Activated CD8-positive, alpha-beta memory T cell treated with anti-CD3 and anti-CD28 coated beads for 36 hours (primary cell): Measurements from ENCODE around the gene ZNF562. TPM values are rescaled to one million over a fixed set of nuclear protein-coding genes. Genes with fewer than 3 reads are reported as not detected.
"Not testable (repeated sequence)": the region's sequence is repeated elsewhere in the genome, so short reads cannot be mapped to it uniquely, and the experiment has no call there.

Source experiments
- CTCF ChIA-PET: fragments of 350-600 bp; sonication (Branson Sonifier 250); formaldehyde crosslinking; loops from one replicate; lab custom pipeline; 2021; ENCODE audit warnings: antibody characterized with exemption; lab: Charles Lee
- POLR2A ChIA-PET: fragments of 350-600 bp; sonication (Branson Sonifier 250); formaldehyde crosslinking; loops from one replicate; lab custom pipeline; 2021; ENCODE audit warnings: antibody characterized with exemption; lab: Charles Lee
- total RNA-seq, 2 experiments: library from RNA; stranded (reverse); gene quantifications; one replicate each; pipeline ENCODE4 v1.2.3, GENCODE V29; 2021

Gene ZNF562
- total RNA-seq = 10 to 100 TPM; 45.0 to 47.6 TPM

- CTCF ChIA-PET = no interaction called here
- POLR2A ChIA-PET = no interaction called here
Observed at GRCh38 chr19:9674663-9675357, at the start of gene ZNF562. Gene ZNF562 (minus strand): TSS chr19:9675100. CDS start chr19:9660744, 14,356 bp downstream.

GRCh38 chr19:9724157-9724556 is 49.3 kb upstream of the ZNF562 start:
- CTCF ChIA-PET = no interaction called here
- POLR2A ChIA-PET = no interaction called here

- CTCF ChIA-PET = interaction anchor here (0.6 kb wide), 1 partner anchor 47 kb away, joined by 3 read pairs; no protein-coding TSS in a partner anchor
- POLR2A ChIA-PET = no interaction called here
Observed at GRCh38 chr19:9721861-9722260, 47.0 kb upstream of the ZNF562 start.

- CTCF ChIA-PET = no interaction called here
Observed at GRCh38 chr19:9720541-9720940, 45.6 kb upstream of the ZNF562 start.

GRCh38 chr19:9711815-9712214 is 36.9 kb upstream of the ZNF562 start:
- POLR2A ChIA-PET = no interaction called here
- CTCF ChIA-PET = no interaction called here

More at GRCh38 chr19:9720541-9720940, 45.6 kb upstream of the ZNF562 start:
- POLR2A ChIA-PET = no interaction called here

DNA sequence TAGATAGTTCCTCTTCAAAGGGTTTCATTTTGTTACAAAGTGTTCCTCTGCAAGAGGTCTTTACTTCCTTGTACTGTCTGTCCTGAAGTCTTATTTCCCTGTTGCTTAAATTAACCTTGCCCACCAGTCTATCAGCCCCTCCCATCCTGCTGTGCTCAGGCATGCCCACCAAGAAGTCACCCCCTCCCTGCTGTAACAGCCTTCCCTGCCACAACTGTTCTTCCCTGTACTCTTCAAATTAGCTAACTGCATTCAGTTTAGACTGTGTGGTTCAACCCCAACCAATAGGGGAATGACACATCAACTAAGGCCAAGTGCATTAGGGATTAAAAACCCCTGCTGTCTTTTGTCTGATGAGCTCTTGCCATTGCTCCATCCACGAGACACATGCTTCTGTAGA is 34.4 kb upstream of the ZNF562 start:
- CTCF ChIA-PET = interaction anchor here (0.6 kb wide), 1 partner anchor 172 kb away, joined by 3 read pairs; no protein-coding TSS in a partner anchor

DNA sequence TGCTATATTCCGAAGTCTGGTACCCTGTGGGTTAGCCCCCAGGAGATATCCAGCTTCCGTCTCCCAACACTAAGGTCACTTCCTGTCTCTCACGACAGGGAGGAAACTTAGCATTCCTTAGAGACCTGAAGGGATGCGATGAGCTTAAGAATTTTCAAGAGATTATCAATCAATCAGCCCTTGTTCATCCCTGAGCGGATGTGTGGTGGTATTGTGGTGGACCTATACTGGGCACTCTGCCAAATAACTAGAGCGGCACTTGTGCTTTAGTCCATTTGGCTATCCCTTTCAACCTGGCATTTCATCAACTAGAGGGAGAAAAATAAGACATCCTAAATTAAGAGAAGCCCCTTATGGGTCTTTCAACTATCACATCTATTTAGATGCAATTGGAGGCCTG is 30.9 kb upstream of the ZNF562 start:
- ChIA-PET POLR2A (no interaction called here), CTCF (interaction anchor here (0.7 to 1.0 kb wide), 2 partner anchors 63 to 619 kb away, joined by 4 read pairs; partner anchors contain the start of genes OR1M1 and ZNF846)

More for the DNA sequence above, 34.4 kb upstream of the ZNF562 start:
- POLR2A ChIA-PET = no interaction called here

GRCh38 chr19:9702186-9702585 is 27.3 kb upstream of the ZNF562 start:
- CTCF ChIA-PET = no interaction called here

GRCh38 chr19:9700229-9700981 is 25.5 kb upstream of the ZNF562 start:
- ChIA-PET POLR2A (no interaction called here), CTCF (no interaction called here)

More at GRCh38 chr19:9702186-9702585, 27.3 kb upstream of the ZNF562 start:
- POLR2A ChIA-PET = no interaction called here

- POLR2A ChIA-PET = not testable (repeated sequence)
Observed at GRCh38 chr19:9690301-9690700, 15.4 kb upstream of the ZNF562 start.

GRCh38 chr19:9679996-9680395 is 5.1 kb upstream of the ZNF562 start:
- POLR2A ChIA-PET, CTCF ChIA-PET: not testable (repeated sequence)

More at GRCh38 chr19:9690301-9690700, 15.4 kb upstream of the ZNF562 start:
- CTCF ChIA-PET = not testable (repeated sequence)

- CTCF ChIA-PET = not testable (repeated sequence)
- POLR2A ChIA-PET = interaction anchor here (0.6 kb wide), 1 partner anchor 94 kb away, joined by 3 read pairs; the partner anchor contains the start of gene ZNF846
Observed at GRCh38 chr19:9675358-9675901, 530 bp upstream of the ZNF562 start.

DNA sequence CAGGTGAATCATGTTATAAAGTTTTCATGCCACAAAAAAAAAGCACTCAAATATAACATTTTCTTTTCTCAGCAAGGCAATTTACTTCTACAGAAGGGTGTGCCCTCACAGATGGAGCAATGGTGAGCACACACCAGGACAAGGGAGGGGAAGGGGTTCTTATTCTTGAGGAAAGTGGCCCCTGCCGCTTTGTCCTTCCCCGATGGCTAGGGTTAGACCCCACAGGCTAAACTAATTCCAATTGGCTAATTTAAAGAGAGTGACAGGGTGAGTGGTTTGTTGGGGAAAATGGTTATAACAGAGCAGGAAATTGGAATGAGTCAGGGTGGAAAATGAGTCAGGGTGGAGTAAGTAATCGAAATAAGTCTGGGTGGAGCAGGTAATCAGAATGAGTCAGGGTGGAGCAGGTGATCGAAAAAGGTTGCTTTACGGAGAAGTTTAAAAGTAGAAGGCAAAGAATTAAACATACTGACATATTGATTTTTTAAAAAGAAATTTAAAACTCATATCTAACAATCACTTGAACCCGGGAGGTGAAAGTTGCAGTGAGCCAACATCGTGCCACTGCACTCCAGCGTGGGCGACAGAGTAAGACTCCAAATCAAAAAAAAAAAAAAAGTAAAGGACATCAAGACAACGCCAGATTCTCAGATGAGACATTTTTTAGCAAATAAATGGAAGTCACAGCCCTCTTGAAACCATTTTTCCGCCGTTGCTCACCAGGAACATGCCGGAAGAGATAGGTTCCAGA is 813 bp downstream of the ZNF562 start:
- ChIA-PET CTCF (interaction anchor here (0.6 kb wide), 1 partner anchor 9 kb away, joined by 3 read pairs; no protein-coding TSS in a partner anchor), POLR2A (no interaction called here)

- CTCF ChIA-PET = interaction anchor here (0.7 kb wide), 2 partner anchors 95 to 195 kb away, joined by 3 read pairs; no protein-coding TSS in a partner anchor
- POLR2A ChIA-PET = no interaction called here
Observed at GRCh38 chr19:9672893-9673292, 2.0 kb downstream of the ZNF562 start.

- CTCF ChIA-PET = no interaction called here
- POLR2A ChIA-PET = no interaction called here
Observed at GRCh38 chr19:9671655-9672054, 3.2 kb downstream of the ZNF562 start.

DNA sequence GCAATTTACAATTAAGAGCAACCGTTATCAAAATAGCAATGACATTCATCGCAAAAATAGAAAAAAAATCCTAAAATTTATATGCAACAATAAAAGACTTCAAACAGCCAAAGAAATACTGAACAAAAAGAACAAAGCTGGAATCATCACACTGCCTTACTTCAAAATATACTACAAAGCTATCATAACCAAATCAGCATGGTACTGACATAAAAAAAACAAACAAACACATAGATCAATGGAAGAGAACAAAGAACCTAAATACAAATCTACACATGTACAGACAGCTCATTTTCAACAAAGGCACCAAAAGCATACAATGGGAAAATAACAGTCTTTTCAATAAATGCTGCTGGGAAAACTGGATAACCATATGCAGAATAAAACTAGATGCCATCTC is 6.4 kb downstream of the ZNF562 start:
- POLR2A ChIA-PET = no interaction called here
- CTCF ChIA-PET = no interaction called here

DNA sequence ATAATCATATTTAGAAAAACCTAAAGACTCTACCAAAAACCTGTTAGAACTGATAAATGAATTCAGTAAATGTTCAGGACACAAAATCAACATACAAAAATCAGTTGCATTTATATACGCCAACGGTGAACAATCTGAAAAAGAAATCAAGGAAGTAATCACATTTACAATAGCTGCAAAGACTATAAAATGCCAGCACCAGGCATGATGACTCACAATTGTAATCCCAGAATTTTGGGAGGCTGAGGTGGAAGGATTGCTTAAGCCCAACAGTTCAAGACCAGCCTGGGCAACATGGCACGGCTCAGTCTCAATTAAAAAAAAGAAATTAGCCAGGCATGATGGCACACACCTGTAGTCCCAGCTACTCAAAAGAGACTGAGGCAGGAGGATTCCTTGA is 7.0 kb downstream of the ZNF562 start:
- CTCF ChIA-PET = no interaction called here
- POLR2A ChIA-PET = interaction anchor here (0.7 kb wide), 1 partner anchor 111 kb away, joined by 4 read pairs; no protein-coding TSS in a partner anchor

DNA sequence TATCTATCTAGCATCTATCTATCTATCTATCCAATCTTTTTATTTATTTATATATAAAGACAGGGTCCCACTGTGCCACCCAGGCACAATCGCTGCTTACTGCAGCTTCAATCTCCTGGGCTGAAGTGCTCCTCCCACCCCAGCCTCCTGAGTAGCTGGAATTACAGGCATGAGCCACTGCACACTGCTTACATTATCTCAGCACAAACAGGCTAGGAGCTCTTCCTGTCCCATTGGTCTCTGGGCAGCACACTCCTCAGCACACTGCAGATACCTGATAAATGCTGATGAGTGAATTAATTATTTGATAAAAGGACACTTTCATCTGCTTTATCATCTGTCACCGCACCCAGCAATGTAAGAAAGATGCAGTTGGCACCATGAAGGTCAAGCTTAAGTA is 16.1 kb downstream of the ZNF562 start:
- ChIA-PET CTCF (no interaction called here), POLR2A (no interaction called here)

DNA sequence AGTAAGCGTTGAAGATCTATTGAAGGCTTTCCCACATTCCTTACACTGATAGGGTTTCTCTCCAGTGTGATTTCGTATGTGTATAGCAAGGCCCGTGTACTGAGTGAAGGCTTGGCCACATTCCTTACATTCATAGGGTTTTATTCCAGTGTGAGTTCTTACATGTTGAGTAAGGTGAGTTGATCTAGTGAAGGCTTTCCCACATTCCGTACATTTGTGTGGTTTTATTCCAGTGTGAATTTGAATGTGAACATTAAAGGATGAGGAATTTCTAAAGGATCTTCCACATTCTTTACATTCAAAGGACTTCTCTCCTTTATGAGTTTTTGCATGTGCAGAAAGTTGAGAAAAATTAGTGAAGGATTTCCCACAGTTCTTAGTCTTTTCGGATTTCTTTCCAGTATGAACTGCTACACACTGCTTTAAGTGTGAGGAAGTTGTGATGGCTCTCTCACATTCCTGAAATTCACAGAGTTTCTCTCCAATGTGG is 21.8 kb downstream of the ZNF562 start:
- POLR2A ChIA-PET, CTCF ChIA-PET: not testable (repeated sequence)
